Measurements from ENCODE around the gene TBRG1. TPM values are rescaled to one million over a fixed set of nuclear protein-coding genes. Genes with fewer than 3 reads are reported as not detected.

The TBRG1 gene
- total RNA-seq, 1 experiment from 2014 or later, result 22.3 TPM

- no peak for TF ChIP-seq EZH2 (IDR thresholded peaks at IDR 0.05; ENCODE audit: low read depth)
- no peak for TF ChIP-seq CTCF (conservative IDR thresholded peaks at IDR 0.05)
- POLR2A ChIA-PET (ENCODE audit: unreplicated experiment), result no interaction called here
- Histone ChIP-seq H4K20me1 (ENCODE audit: insufficient read depth) (no peaks in the 10 kb centered on the region), H3K9me2 (ENCODE audit: insufficient read depth) (no peaks in the 10 kb centered on the region), H3K79me2 (ENCODE audit: low read depth) (no peaks in the 10 kb centered on the region), H3K4me3 (no peak overlapping the region), H3K9me3 (ENCODE audit: insufficient read depth, low read depth) (no peaks in the 10 kb centered on the region), H3K36me3 (ENCODE audit: low read depth) (no peaks in the 10 kb centered on the region), H3K27ac (no peak overlapping the region), H2AFZ (no peak overlapping the region), H3K4me2 (no peak overlapping the region), H3K27me3 (ENCODE audit: insufficient read depth, low read depth) (no peaks in the 10 kb centered on the region), H3F3A (ENCODE audit: insufficient read depth, low read depth) (no peaks in the 10 kb centered on the region), H3K4me1 (replicated peaks; ENCODE audit: insufficient read depth) (no peaks in the 10 kb centered on the region)
- BruUV-seq (replicated peaks), result no TSS peak
- CTCF ChIA-PET, result no interaction called here
- DNase-seq, result no peak
- intact Hi-C loops (cut with micrococcal nuclease; ENCODE audit: unreplicated experiment), result no loop called here
These were observed 16.9 kb upstream of the TBRG1 start for GRCh38 chr11:124605719-124606118.

- H3K4me3 ChIP-seq, result no peak overlapping the region
- no TSS peak for BruUV-seq (replicated peaks)
- no peaks in the 10 kb centered on the region for H3K36me3 ChIP-seq (ENCODE audit: low read depth)
- no peaks in the 10 kb centered on the region for H3K9me3 ChIP-seq (ENCODE audit: insufficient read depth, low read depth)
- H3F3A ChIP-seq (ENCODE audit: insufficient read depth, low read depth), result no peaks in the 10 kb centered on the region
- intact Hi-C loops (cut with micrococcal nuclease; ENCODE audit: unreplicated experiment), result no loop called here
- no peak overlapping the region for H3K4me2 ChIP-seq
- no peaks in the 10 kb centered on the region for H3K79me2 ChIP-seq (ENCODE audit: low read depth)
- CTCF ChIA-PET, result interaction anchor here (0.6 kb wide), 1 partner anchor 14 kb away, joined by 6 read pairs; the partner anchor contains the start of gene TBRG1
- no peak for DNase-seq
- H3K4me1 ChIP-seq (replicated peaks; ENCODE audit: insufficient read depth), result no peaks in the 10 kb centered on the region
- POLR2A ChIA-PET (ENCODE audit: unreplicated experiment), result interaction anchor here (0.6 kb wide), 2 partner anchors 15 to 196 kb away, joined by 4 to 16 read pairs; no protein-coding TSS in a partner anchor
- no peaks in the 10 kb centered on the region for H3K9me2 ChIP-seq (ENCODE audit: insufficient read depth)
- H3K27me3 ChIP-seq (ENCODE audit: insufficient read depth, low read depth), result peaks cover 5% of the 10 kb centered on the region; the same call in 1 of the 2 replicates
- H4K20me1 ChIP-seq (ENCODE audit: insufficient read depth), result no peaks in the 10 kb centered on the region
- no peak overlapping the region for H3K27ac ChIP-seq
- no peak for TF ChIP-seq CTCF (conservative IDR thresholded peaks at IDR 0.05)
- TF ChIP-seq EZH2 (IDR thresholded peaks at IDR 0.05; ENCODE audit: low read depth), result no peak
- H2AFZ ChIP-seq, result no peak overlapping the region
These were observed 14.5 kb upstream of the TBRG1 start for GRCh38 chr11:124608147-124608546.

GRCh38 chr11:124610295-124610694 is 12.4 kb upstream of the TBRG1 start:
- no TSS peak for BruUV-seq (replicated peaks)
- Histone ChIP-seq H3K9me2 (ENCODE audit: insufficient read depth) (no peaks in the 10 kb centered on the region), H3F3A (ENCODE audit: insufficient read depth, low read depth) (no peaks in the 10 kb centered on the region), H3K79me2 (ENCODE audit: low read depth) (no peaks in the 10 kb centered on the region), H3K27me3 (ENCODE audit: insufficient read depth, low read depth) (peaks cover 22% of the 10 kb centered on the region; the same call in 1 of the 2 replicates), H2AFZ (no peak overlapping the region), H3K27ac (no peak overlapping the region), H3K4me2 (no peak overlapping the region), H4K20me1 (ENCODE audit: insufficient read depth) (no peaks in the 10 kb centered on the region), H3K4me3 (no peak overlapping the region), H3K36me3 (ENCODE audit: low read depth) (no peaks in the 10 kb centered on the region), H3K9me3 (ENCODE audit: insufficient read depth, low read depth) (no peaks in the 10 kb centered on the region), H3K4me1 (replicated peaks; ENCODE audit: insufficient read depth) (no peaks in the 10 kb centered on the region)
- POLR2A ChIA-PET (ENCODE audit: unreplicated experiment), result no interaction called here
- TF ChIP-seq CTCF (conservative IDR thresholded peaks at IDR 0.05) (no peak), EZH2 (IDR thresholded peaks at IDR 0.05; ENCODE audit: low read depth) (no peak)
- intact Hi-C loops (cut with micrococcal nuclease; ENCODE audit: unreplicated experiment), result no loop called here
- CTCF ChIA-PET, result no interaction called here
- DNase-seq, result no peak

All from PC-9 (cell line).